ENCODE measurements around the gene TRIM17.

Gene TRIM17

GRCh38 chr1:228361314-228362140, 55.1 kb downstream of the TRIM17 start:
- H3K4me3 ChIP-seq (ENCODE audit: low read depth, low read length), result no peak overlapping the region
- no peak for TF ChIP-seq MYC (IDR thresholded peaks at IDR 0.05; ENCODE audit: low read depth, low read length)
- TF ChIP-seq, protein P1, sequence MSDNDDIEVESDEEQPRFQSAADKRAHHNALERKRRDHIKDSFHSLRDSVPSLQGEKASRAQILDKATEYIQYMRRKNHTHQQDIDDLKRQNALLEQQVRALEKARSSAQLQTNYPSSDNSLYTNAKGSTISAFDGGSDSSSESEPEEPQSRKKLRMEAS (IDR thresholded peaks at IDR 0.05; ENCODE audit: low read depth, low read length), result no peak
- no peak for TF ChIP-seq POLR2A (IDR thresholded peaks at IDR 0.05; ENCODE audit: extremely low read depth, insufficient read length)
- TF ChIP-seq, protein P2, sequence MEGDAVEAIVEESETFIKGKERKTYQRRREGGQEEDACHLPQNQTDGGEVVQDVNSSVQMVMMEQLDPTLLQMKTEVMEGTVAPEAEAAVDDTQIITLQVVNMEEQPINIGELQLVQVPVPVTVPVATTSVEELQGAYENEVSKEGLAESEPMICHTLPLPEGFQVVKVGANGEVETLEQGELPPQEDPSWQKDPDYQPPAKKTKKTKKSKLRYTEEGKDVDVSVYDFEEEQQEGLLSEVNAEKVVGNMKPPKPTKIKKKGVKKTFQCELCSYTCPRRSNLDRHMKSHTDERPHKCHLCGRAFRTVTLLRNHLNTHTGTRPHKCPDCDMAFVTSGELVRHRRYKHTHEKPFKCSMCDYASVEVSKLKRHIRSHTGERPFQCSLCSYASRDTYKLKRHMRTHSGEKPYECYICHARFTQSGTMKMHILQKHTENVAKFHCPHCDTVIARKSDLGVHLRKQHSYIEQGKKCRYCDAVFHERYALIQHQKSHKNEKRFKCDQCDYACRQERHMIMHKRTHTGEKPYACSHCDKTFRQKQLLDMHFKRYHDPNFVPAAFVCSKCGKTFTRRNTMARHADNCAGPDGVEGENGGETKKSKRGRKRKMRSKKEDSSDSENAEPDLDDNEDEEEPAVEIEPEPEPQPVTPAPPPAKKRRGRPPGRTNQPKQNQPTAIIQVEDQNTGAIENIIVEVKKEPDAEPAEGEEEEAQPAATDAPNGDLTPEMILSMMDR (IDR thresholded peaks at IDR 0.05; ENCODE audit: low read depth, low read length), result no peak
- no peak for DNase-seq (ENCODE audit: low read depth)

GRCh38 chr1:228360533-228361313, 55.9 kb downstream of the TRIM17 start:
- no peak for DNase-seq (ENCODE audit: low read depth)
- TF ChIP-seq, protein P2 (IDR thresholded peaks at IDR 0.05; ENCODE audit: low read depth, low read length), result no peak
- TF ChIP-seq POLR2A (IDR thresholded peaks at IDR 0.05; ENCODE audit: extremely low read depth, insufficient read length) (no peak), MYC (IDR thresholded peaks at IDR 0.05; ENCODE audit: low read depth, low read length) (no peak)
- TF ChIP-seq, protein P1 (IDR thresholded peaks at IDR 0.05; ENCODE audit: low read depth, low read length), result no peak
- no peak overlapping the region for H3K4me3 ChIP-seq (ENCODE audit: low read depth, low read length)

GRCh38 chr1:228359613-228360532, 56.8 kb downstream of the TRIM17 start:
- TF ChIP-seq, protein P1 (IDR thresholded peaks at IDR 0.05; ENCODE audit: low read depth, low read length), result no peak
- TF ChIP-seq POLR2A (IDR thresholded peaks at IDR 0.05; ENCODE audit: extremely low read depth, insufficient read length) (no peak), MYC (IDR thresholded peaks at IDR 0.05; ENCODE audit: low read depth, low read length) (no peak)
- TF ChIP-seq, protein P2 (IDR thresholded peaks at IDR 0.05; ENCODE audit: low read depth, low read length), result no peak
- H3K4me3 ChIP-seq (ENCODE audit: low read depth, low read length), result no peak overlapping the region
- no peak for DNase-seq (ENCODE audit: low read depth)

DNA sequence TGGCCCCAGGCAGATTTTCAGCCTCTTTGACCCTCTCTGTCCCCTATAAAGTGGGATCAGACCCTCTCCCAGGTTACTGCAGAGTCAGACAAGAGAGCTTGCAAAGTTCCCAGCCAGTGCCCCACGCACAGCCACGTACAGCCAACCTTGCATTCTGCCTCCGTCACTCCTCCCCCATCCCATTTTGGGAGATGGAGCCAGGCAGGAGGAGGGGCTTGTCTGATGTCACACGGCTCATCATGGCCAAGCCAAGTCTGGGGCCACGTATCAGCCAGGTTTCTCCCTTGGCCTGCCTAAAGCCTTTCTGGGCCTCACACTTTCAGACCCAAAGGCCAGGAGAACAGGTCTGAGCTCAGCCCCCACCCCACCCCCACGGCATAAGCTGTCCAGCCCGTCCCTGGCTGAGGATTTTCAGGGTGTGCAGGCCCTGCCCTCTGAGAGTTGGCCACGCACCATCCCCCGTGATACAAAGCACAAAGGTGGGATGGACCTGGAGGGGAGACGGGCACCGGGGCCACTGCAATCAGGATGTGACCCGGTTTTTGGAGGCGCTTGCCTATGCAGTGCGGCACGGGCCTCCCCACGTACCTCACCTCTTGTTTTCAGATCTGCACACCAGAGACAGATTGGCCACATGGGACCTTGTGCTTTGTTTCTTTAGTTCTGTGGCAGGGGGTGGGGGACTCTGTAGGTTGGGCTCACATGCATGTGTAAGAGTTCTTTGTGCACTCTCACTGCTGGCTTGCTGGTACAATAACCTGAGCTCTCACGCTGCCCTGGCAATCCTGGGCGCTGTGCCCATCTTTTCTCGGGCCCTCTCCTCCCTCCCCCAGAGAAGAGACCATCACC, 57.7 kb downstream of the TRIM17 start:
- H3K4me3 ChIP-seq (ENCODE audit: low read depth, low read length), result no peak overlapping the region
- no peak for DNase-seq (ENCODE audit: low read depth)
- TF ChIP-seq, protein P2 (IDR thresholded peaks at IDR 0.05; ENCODE audit: low read depth, low read length), result no peak
- TF ChIP-seq MYC (IDR thresholded peaks at IDR 0.05; ENCODE audit: low read depth, low read length) (no peak), POLR2A (IDR thresholded peaks at IDR 0.05; ENCODE audit: extremely low read depth, insufficient read length) (no peak)
- TF ChIP-seq, protein P1 (IDR thresholded peaks at IDR 0.05; ENCODE audit: low read depth, low read length), result no peak

All from NB4 (cell line).